ENCODE measurements around the gene ALPG.
"Not testable (repeated sequence)": the region's sequence is repeated elsewhere in the genome, so short reads cannot be mapped to it uniquely, and the experiment has no call there.

The ALPG gene

GRCh38 chr2:232406556-232407310, at the start of gene ALPG:
ALPG (plus strand) TSS chr2:232406844; CDS start chr2:232406895, 51 bp downstream.
- no peak for DNase-seq

- no peak for DNase-seq
These were observed 45.0 kb upstream of the ALPG start for GRCh38 chr2:232361646-232362045.

GRCh38 chr2:232362174-232362900, 44.3 kb upstream of the ALPG start:
- no peak for DNase-seq

- DNase-seq = not testable (repeated sequence)
These were observed 43.4 kb upstream of the ALPG start for GRCh38 chr2:232363064-232363783.

GRCh38 chr2:232363784-232364615, 42.6 kb upstream of the ALPG start:
- no peak for DNase-seq

- DNase-seq = not testable (repeated sequence)
These were observed 41.6 kb upstream of the ALPG start for GRCh38 chr2:232364806-232365594.

- DNase-seq = no peak
These were observed 40.9 kb upstream of the ALPG start for GRCh38 chr2:232365621-232366321.

- DNase-seq = not testable (repeated sequence)
These were observed 40.2 kb upstream of the ALPG start for GRCh38 chr2:232366461-232366860.

- DNase-seq = no peak
These were observed 39.6 kb upstream of the ALPG start for GRCh38 chr2:232367016-232367415.

- DNase-seq = no peak
These were observed 38.9 kb upstream of the ALPG start for GRCh38 chr2:232367591-232368233.

- no peak for DNase-seq
These were observed 38.3 kb upstream of the ALPG start for GRCh38 chr2:232368311-232368731.

GRCh38 chr2:232369126-232369951, 37.3 kb upstream of the ALPG start:
- DNase-seq = no peak

- DNase-seq = not testable (repeated sequence)
These were observed 36.6 kb upstream of the ALPG start for GRCh38 chr2:232370007-232370406.

GRCh38 chr2:232372231-232373208, 34.1 kb upstream of the ALPG start:
- DNase-seq = no peak

- no peak for DNase-seq
These were observed 32.3 kb upstream of the ALPG start for GRCh38 chr2:232374356-232374755.

GRCh38 chr2:232375164-232375563, 31.5 kb upstream of the ALPG start:
- no peak for DNase-seq

GRCh38 chr2:232376260-232376659, 30.4 kb upstream of the ALPG start:
- DNase-seq = no peak

- no peak for DNase-seq
These were observed 29.9 kb upstream of the ALPG start for GRCh38 chr2:232376713-232377112.
